ENCODE measurements around the gene KDM3A. TPM values are rescaled to one million over a fixed set of nuclear protein-coding genes. Genes with fewer than 3 reads are reported as not detected.

The KDM3A gene
- total and polyA plus RNA-seq, 2 experiments from 2014 or later = 8.9 to 21.8 TPM

GRCh38 chr2:86482034-86482433 is 40.9 kb downstream of the KDM3A start (continued):
- TF ChIP-seq, protein P1, sequence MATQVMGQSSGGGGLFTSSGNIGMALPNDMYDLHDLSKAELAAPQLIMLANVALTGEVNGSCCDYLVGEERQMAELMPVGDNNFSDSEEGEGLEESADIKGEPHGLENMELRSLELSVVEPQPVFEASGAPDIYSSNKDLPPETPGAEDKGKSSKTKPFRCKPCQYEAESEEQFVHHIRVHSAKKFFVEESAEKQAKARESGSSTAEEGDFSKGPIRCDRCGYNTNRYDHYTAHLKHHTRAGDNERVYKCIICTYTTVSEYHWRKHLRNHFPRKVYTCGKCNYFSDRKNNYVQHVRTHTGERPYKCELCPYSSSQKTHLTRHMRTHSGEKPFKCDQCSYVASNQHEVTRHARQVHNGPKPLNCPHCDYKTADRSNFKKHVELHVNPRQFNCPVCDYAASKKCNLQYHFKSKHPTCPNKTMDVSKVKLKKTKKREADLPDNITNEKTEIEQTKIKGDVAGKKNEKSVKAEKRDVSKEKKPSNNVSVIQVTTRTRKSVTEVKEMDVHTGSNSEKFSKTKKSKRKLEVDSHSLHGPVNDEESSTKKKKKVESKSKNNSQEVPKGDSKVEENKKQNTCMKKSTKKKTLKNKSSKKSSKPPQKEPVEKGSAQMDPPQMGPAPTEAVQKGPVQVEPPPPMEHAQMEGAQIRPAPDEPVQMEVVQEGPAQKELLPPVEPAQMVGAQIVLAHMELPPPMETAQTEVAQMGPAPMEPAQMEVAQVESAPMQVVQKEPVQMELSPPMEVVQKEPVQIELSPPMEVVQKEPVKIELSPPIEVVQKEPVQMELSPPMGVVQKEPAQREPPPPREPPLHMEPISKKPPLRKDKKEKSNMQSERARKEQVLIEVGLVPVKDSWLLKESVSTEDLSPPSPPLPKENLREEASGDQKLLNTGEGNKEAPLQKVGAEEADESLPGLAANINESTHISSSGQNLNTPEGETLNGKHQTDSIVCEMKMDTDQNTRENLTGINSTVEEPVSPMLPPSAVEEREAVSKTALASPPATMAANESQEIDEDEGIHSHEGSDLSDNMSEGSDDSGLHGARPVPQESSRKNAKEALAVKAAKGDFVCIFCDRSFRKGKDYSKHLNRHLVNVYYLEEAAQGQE (IDR thresholded peaks at IDR 0.05; ENCODE audit: unreplicated experiment) = no peak

DNA sequence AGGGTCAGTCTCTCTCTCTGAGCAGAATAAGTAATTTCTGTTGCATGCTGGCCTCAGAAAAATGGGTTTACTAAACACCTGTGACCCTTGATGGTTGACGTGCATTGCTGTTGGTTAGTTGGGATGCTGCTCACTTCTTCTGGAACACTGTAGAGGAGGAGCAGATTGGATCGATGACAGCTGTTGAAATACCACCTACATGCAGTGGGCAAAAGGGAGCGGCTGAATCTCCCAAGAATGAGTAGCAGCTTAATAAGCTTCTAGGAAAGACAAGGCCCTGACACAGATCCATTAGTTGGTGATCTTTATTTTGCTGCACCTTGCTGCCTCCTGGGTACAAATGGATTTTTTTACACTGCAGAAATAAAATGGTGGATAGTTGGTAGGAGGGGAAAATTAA is 43.2 kb downstream of the KDM3A start:
- Mint-ChIP-seq H3K9me3 (no peaks in the 10 kb centered on the region), H3K4me3 (no peak overlapping the region), H3K4me1 (peaks cover 3% of the 10 kb centered on the region; the same call in 2 of the 3 replicates), H3K27ac (no peak overlapping the region), H3K36me3 (ENCODE audit: low read depth) (peaks cover 65% of the 10 kb centered on the region), H3K27me3 (ENCODE audit: insufficient read depth, low read depth, poor library complexity) (no peaks in the 10 kb centered on the region)
- ATAC-seq (no peak), DNase-seq (ENCODE audit: low spot score) (no peak)
- no peak overlapping the region for H3K4me2 ChIP-seq
- H2AFZ ChIP-seq = no peak overlapping the region
- no peak overlapping the region for H3K27ac ChIP-seq (ENCODE audit: low read depth)
- H3K9me2 ChIP-seq (ENCODE audit: insufficient read depth) = no peaks in the 10 kb centered on the region
- H3K4me1 ChIP-seq (ENCODE audit: insufficient read depth) = no peaks in the 10 kb centered on the region
- H3K4me3 ChIP-seq = no peak overlapping the region
- H3K27me3 ChIP-seq (ENCODE audit: insufficient read depth) = no peaks in the 10 kb centered on the region
- H4K20me1 ChIP-seq (replicated peaks; ENCODE audit: insufficient read depth) = peaks cover 4% of the 10 kb centered on the region
- peaks cover 15% of the 10 kb centered on the region for H3K36me3 ChIP-seq (ENCODE audit: insufficient read depth)
- no peaks in the 10 kb centered on the region for H3K79me2 ChIP-seq (replicated peaks; ENCODE audit: insufficient read depth)
- TF ChIP-seq POLR2AphosphoS5 (IDR thresholded peaks at IDR 0.05; ENCODE audit: low read depth) (no peak), ZNF462 (CRISPR knock-in tag; IDR thresholded peaks at IDR 0.05) (no peak), ETS1 (IDR thresholded peaks at IDR 0.05) (no peak), ZNF331 (CRISPR knock-in tag; IDR thresholded peaks at IDR 0.05; ENCODE audit: low read depth) (no peak), ZNF114 (CRISPR knock-in tag; IDR thresholded peaks at IDR 0.05) (no peak), EZH2 (IDR thresholded peaks at IDR 0.05; ENCODE audit: low read depth, unreplicated experiment) (no peak)
- H3F3A ChIP-seq (replicated peaks; ENCODE audit: low read depth) = no peaks in the 10 kb centered on the region
